BLaER1 treated with 17β-estradiol and CSF1 and Interleukin-3, amounts not matched to agents 10 nM and 100 nM (cell line): ENCODE measurements around the gene UAP1L1.

Experiments used
- H3K27ac ChIP-seq, 11 experiments: shearing (Covaris generic); formaldehyde crosslinking; 2 replicates each; pipeline ENCODE4 v1.8.1; 2022
- H3K27me3 ChIP-seq, 11 experiments: shearing (Covaris generic); formaldehyde crosslinking; 2 replicates each; pipeline ENCODE4 v1.8.1; 2022
- H3K36me3 ChIP-seq, 11 experiments: shearing (Covaris generic); formaldehyde crosslinking; 2 replicates each; pipeline ENCODE4 v1.8.1; 2022
- H3K4me1 ChIP-seq, 10 experiments: shearing (Covaris generic); formaldehyde crosslinking; 2 replicates each; pipeline ENCODE4 v1.8.1; 2022
- H3K4me2 ChIP-seq, 11 experiments: shearing (Covaris generic); formaldehyde crosslinking; 2 replicates each; pipeline ENCODE4 v1.8.1; 2022
- H3K4me3 ChIP-seq, 10 experiments: shearing (Covaris generic); formaldehyde crosslinking; 2 replicates each; pipeline ENCODE4 v1.8.1; 2022
- H3K9ac ChIP-seq, 11 experiments: shearing (Covaris generic); formaldehyde crosslinking; 2 replicates each; pipeline ENCODE4 v1.8.1; 2022
- H3K9me3 ChIP-seq, 11 experiments: shearing (Covaris generic); formaldehyde crosslinking; replicated peaks in 1 of 11; 2 replicates each; pipeline ENCODE4 v1.8.1; 2022
- H4K20me1 ChIP-seq, 11 experiments: shearing (Covaris generic); formaldehyde crosslinking; 2 replicates each; pipeline ENCODE4 v1.8.1; 2022
- Cebpa-rat ChIP-seq, 11 experiments: shearing (Covaris generic); IDR thresholded peaks; 2 replicates each; pipeline ENCODE4 v1.8.1; 2022

The UAP1L1 gene

GRCh38 chr9:137108608-137109249 is 31.4 kb downstream of the UAP1L1 start:
- Histone ChIP-seq H3K4me2 (no peak overlapping the region), H3K9ac (peak overlapping the region in 1 of 11 experiments; percentile 5; a peak in 2 of 22 replicates), H4K20me1 (peaks cover 41 to 84% (median 63%) of the 10 kb centered on the region in 11 experiments; a peak in 21 of 22 replicates), H3K9me3 (peaks cover 0 to 3% (median 2%) of the 10 kb centered on the region in 11 experiments; a peak in 14 of 22 replicates), H3K27ac (no peak overlapping the region), H3K4me1 (peaks cover 6 to 16% (median 12%) of the 10 kb centered on the region in 10 experiments), H3K27me3 (no peaks in the 10 kb centered on the region), H3K4me3 (no peak overlapping the region), H3K36me3 (peaks cover 89 to 97% (median 93%) of the 10 kb centered on the region in 11 experiments)
- no peak for TF ChIP-seq Cebpa-rat (IDR thresholded peaks at IDR 0.05)

- Histone ChIP-seq H3K4me2 (no peak overlapping the region), H3K27me3 (no peaks in the 10 kb centered on the region), H4K20me1 (peaks cover 41 to 84% (median 63%) of the 10 kb centered on the region in 11 experiments; a peak in 21 of 22 replicates), H3K9ac (no peak overlapping the region), H3K4me1 (peaks cover 6 to 16% (median 12%) of the 10 kb centered on the region in 10 experiments), H3K4me3 (no peak overlapping the region), H3K9me3 (no peaks in the 10 kb centered on the region), H3K36me3 (peaks cover 83 to 90% (median 86%) of the 10 kb centered on the region in 11 experiments), H3K27ac (no peak overlapping the region)
- no peak for TF ChIP-seq Cebpa-rat (IDR thresholded peaks at IDR 0.05)
Observed at GRCh38 chr9:137109250-137110146, 32.2 kb downstream of the UAP1L1 start.

- peaks cover 41 to 80% (median 63%) of the 10 kb centered on the region in 11 experiments; a peak in 21 of 22 replicates for H4K20me1 ChIP-seq
- no peak overlapping the region for H3K4me3 ChIP-seq
- TF ChIP-seq Cebpa-rat (IDR thresholded peaks at IDR 0.05), result no peak
- H3K4me2 ChIP-seq, result no peak overlapping the region
- H3K36me3 ChIP-seq, result peaks cover 75 to 81% (median 77%) of the 10 kb centered on the region in 11 experiments
- no peaks in the 10 kb centered on the region for H3K9me3 ChIP-seq
- H3K9ac ChIP-seq, result no peak overlapping the region
- no peaks in the 10 kb centered on the region for H3K27me3 ChIP-seq
- H3K27ac ChIP-seq, result no peak overlapping the region
- H3K4me1 ChIP-seq, result peaks cover 13 to 22% (median 18%) of the 10 kb centered on the region in 10 experiments
Observed at GRCh38 chr9:137110147-137110910, 33.0 kb downstream of the UAP1L1 start.

GRCh38 chr9:137110911-137111787 is 33.8 kb downstream of the UAP1L1 start:
- Histone ChIP-seq H3K27me3 (no peaks in the 10 kb centered on the region), H3K36me3 (peaks cover 68 to 74% (median 71%) of the 10 kb centered on the region in 11 experiments), H4K20me1 (peaks cover 41 to 73% (median 63%) of the 10 kb centered on the region in 11 experiments; a peak in 21 of 22 replicates), H3K4me3 (no peak overlapping the region), H3K4me2 (no peak overlapping the region), H3K27ac (no peak overlapping the region), H3K9me3 (no peaks in the 10 kb centered on the region), H3K9ac (no peak overlapping the region; a peak in 1 of 22 replicates), H3K4me1 (peaks cover 17 to 30% (median 27%) of the 10 kb centered on the region in 10 experiments)
- no peak for TF ChIP-seq Cebpa-rat (IDR thresholded peaks at IDR 0.05)

GRCh38 chr9:137111788-137112563 is 34.7 kb downstream of the UAP1L1 start:
- H3K9me3 ChIP-seq, result no peaks in the 10 kb centered on the region
- H3K4me1 ChIP-seq, result peaks cover 17 to 38% (median 35%) of the 10 kb centered on the region in 10 experiments
- no peaks in the 10 kb centered on the region for H3K27me3 ChIP-seq
- peaks cover 41 to 66% (median 58%) of the 10 kb centered on the region in 11 experiments; a peak in 21 of 22 replicates for H4K20me1 ChIP-seq
- H3K4me2 ChIP-seq, result peak overlapping the region in 4 of 11 experiments; percentile 93 to 96 (median 94); a peak in 4 of 22 replicates
- H3K4me3 ChIP-seq, result no peak overlapping the region
- peak overlapping the region in 7 of 11 experiments; percentile 15 to 87 (median 35); a peak in 8 of 22 replicates for H3K9ac ChIP-seq
- H3K27ac ChIP-seq, result 0 out of 22 replicates have a peak overlapping the region, but pooled peaks of 1 of the 11 experiments have one; percentile 18
- no peak for TF ChIP-seq Cebpa-rat (IDR thresholded peaks at IDR 0.05)
- peaks cover 62 to 65% (median 63%) of the 10 kb centered on the region in 11 experiments for H3K36me3 ChIP-seq

- no peak for TF ChIP-seq Cebpa-rat (IDR thresholded peaks at IDR 0.05)
- H3K9me3 ChIP-seq, result no peaks in the 10 kb centered on the region
- peak overlapping the region; percentile 51 to 80 (median 72); a peak in 18 of 20 replicates for H3K4me3 ChIP-seq
- H3K36me3 ChIP-seq, result peaks cover 54 to 57% (median 56%) of the 10 kb centered on the region in 11 experiments
- peak overlapping the region; percentile 47 to 87 (median 78); a peak in 19 of 22 replicates for H3K9ac ChIP-seq
- no peaks in the 10 kb centered on the region for H3K27me3 ChIP-seq
- H3K27ac ChIP-seq, result peak overlapping the region in 2 of 11 experiments; percentile 18 to 49; a peak in 3 of 22 replicates
- peaks cover 41 to 58% (median 52%) of the 10 kb centered on the region in 11 experiments; a peak in 21 of 22 replicates for H4K20me1 ChIP-seq
- peak overlapping the region; percentile 78 to 96 (median 91) for H3K4me2 ChIP-seq
- peaks cover 17 to 46% (median 43%) of the 10 kb centered on the region in 10 experiments for H3K4me1 ChIP-seq
Observed at GRCh38 chr9:137112564-137113384, 35.5 kb downstream of the UAP1L1 start.
